ENCODE results near the gene HBZ.

GRCh38 chr16:119295-119694, 33.1 kb upstream of the HBZ start:
- TF ChIP-seq, protein P1, sequence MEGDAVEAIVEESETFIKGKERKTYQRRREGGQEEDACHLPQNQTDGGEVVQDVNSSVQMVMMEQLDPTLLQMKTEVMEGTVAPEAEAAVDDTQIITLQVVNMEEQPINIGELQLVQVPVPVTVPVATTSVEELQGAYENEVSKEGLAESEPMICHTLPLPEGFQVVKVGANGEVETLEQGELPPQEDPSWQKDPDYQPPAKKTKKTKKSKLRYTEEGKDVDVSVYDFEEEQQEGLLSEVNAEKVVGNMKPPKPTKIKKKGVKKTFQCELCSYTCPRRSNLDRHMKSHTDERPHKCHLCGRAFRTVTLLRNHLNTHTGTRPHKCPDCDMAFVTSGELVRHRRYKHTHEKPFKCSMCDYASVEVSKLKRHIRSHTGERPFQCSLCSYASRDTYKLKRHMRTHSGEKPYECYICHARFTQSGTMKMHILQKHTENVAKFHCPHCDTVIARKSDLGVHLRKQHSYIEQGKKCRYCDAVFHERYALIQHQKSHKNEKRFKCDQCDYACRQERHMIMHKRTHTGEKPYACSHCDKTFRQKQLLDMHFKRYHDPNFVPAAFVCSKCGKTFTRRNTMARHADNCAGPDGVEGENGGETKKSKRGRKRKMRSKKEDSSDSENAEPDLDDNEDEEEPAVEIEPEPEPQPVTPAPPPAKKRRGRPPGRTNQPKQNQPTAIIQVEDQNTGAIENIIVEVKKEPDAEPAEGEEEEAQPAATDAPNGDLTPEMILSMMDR (conservative IDR thresholded peaks at IDR 0.05; ENCODE audit: low read length), result no peak
- no peak for TF ChIP-seq EZH2phosphoT487 (IDR thresholded peaks at IDR 0.05; ENCODE audit: borderline replicate concordance)
